ENCODE data around the gene KLRF2.

GRCh38 chr12:9908350-9908749 lies 27.1 kb downstream of the KLRF2 start:
- TF ChIP-seq POLR2A (IDR thresholded peaks at IDR 0.05; ENCODE audit: low read depth, low read length) (no peak), PAX5 (IDR thresholded peaks at IDR 0.05; ENCODE audit: insufficient read depth, low read length, severe bottlenecking) (no peak), POLR2AphosphoS5 (IDR thresholded peaks at IDR 0.05; ENCODE audit: low read depth, low read length) (no peak), SPI1 (IDR thresholded peaks at IDR 0.05; ENCODE audit: low read depth, low read length) (no peak)

Data from GM12891 (cell line).